Cerebellar nuclear complex (tissue), 1 donor: ENCODE results near the gene DDX31.
A peak's percentile ranks its signal among the peaks of the same experiment; 100 is the strongest.

Experiments
- DNase-seq, 2 experiments: peaks; one replicate each; lab custom pipeline; 2025; lab: John Stamatoyannopoulos, UW

Gene DDX31

DNA sequence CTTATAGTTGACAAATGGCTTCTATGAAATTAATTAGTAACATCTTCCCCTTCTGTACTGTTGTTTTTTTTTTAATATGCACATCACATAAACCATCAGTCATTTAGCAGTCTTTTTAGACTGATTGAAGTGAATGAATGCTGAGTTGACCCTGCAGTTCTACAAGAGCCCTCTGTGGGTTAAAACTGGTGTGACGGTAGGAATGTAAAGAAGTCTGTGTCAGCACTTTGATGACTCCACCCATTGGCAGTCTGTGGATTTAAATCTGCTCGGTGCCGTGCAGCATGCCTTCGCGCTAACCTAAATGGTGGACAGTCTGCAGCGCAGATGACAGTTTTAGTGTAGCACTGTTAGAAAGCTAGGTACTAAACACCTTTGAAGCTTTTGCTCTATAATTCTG, 3.6 kb upstream of the DDX31 start:
- DNase-seq: no peak

DNA sequence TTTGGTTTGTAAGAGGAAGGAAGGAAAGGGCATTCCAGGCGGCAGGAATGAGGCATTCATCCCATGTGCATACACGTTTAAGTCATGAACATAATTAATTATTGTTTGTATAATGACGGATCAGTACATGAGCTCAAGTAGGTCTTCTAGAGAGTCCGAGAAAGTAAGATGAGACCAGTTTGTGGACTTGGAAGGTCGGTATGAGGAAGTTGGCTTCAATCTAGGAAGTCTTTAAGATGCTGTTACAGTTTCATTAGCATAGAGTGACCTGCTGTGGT, 2.6 kb upstream of the DDX31 start:
- DNase-seq: no peak

DNA sequence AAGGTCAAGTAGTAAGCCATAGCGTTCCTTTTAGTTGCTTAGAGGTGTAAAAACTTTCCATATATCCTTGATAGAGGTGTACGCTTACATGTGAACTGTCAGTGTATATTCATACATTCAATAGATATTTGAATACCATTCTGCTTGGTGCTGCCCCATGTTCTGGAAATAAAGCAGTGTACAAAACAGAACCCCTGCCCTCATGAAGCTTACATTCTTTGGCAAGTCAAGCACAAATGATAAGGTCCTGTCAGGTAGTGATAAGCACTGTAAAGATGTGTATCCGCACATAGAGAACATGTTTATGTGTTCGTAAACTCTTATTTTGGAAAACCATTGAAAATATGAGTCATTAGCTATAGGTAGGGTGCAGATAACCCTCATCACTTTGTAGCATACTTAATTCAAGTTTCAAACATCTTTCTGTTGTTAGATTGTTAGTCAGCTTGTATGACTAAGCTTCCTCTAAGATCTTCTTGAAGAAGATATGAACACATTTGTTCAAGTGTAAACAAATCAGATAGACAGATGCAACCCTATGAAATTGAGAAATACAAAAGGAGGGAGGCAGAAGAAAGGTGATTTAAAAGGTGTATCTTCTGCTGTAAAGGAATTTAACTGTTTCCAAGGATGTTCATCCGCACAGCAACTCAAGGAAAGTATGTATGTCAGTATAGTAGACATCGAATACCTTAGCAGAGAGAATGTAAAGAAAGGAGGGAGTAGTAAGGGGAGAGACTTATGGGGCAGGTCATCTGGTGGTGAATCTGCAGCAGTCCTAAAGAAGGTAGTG, 2.0 kb upstream of the DDX31 start:
- no peak for DNase-seq

DNA sequence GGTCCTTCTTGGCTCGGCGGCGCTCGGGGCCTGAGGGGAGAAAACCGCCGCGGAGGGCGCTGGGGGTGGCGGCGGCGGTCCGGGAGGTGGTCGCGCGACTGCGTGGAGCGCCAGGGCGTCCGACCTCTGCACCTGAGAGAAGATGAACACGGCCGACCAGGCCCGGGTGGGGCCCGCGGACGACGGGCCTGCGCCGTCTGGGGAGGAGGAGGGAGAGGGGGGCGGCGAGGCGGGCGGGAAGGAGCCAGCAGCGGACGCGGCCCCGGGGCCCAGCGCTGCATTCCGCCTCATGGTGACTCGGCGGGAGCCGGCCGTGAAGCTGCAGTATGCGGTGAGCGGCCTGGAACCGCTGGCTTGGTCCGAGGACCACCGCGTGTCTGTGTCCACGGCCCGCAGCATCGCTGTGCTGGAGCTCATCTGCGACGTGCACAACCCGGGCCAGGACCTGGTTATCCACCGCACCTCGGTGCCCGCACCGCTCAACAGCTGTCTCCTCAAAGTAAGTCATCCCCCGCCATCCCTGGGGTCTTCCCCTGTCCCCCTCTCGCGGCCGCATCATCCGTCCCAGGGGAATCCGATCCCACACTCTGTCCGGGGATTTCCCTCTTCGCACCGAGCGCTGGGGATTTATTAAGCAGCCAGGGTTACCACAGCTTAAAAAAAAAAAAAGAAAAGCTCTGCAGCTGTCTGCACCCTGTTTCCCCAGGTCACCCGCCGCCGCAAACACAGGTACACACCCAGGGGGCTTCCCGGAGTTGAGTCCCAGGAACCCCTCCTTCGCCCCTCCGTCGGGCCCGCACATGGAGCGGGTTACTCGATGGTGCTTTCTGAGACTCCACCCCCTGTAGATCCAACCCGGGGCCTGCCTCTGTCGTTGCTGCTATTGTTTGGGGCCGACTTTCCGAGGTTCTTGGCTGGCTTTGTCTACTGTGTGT, 941 bp upstream of the DDX31 start, which contains the start of gene GTF3C4:
Gene GTF3C4 (plus strand): TSS at position 8 of the 935 bp plus-strand sequence. CDS start 135 bp downstream, at position 143.
- DNase-seq: no peak

DNA sequence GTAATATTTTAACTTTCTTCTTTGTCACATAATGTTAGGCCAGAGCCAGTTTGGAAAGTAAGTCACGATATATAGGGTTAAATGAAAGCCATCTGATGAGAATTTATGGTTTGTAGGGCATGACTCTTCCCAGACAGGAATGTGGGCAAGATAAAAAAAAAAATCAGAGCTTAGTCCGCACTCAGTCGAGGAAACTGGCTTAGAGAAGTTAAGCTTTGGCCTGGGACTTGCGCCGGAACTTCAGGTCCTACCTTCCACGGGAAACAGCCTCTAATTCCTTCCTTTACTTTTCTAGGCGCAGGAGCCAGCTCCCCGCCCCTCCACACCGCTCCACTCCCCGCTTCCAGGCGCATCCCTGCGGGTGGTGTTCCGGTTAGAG, 475 bp downstream of the DDX31 start:
- no peak for DNase-seq

DNA sequence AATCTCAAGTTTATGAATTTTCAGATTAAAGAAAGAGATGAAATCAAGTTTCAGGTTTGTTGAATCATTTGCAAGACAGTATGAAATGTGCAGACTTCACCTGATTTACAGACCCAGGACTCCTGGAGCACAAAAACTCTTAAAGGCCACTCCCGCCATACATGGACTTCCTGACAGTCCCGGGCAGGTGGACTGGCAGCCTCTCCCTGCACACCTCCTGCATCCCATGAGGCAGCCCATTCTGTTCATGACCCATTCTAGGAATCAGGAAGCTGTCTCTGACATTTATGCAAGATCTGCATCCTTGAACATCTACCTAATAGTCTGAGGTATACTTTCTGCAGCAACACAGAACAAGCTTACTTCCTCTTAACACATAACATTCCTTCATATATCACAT, 5.9 kb downstream of the DDX31 start:
- DNase-seq: no peak

DNA sequence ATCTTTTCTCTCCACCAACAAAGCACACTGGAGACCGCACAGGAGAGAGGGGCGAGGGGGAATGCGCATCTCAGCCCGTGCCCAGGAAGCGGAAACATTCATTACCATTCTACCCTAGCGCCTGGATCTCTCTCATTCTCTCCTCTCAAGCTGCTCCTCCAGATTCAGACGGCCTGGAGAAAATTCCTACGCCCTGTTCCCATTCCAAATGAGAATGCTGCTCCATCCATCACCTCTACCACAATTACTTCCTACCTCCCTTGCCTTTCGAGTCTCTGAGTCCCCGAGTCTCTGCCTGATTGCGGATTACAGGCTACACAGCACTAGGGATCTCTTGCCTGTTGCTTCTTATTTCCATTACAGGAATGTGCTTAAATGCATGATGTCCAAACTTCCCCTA, 6.7 kb downstream of the DDX31 start:
- DNase-seq: peak in 1 of 2 experiments; percentile 20

DNA sequence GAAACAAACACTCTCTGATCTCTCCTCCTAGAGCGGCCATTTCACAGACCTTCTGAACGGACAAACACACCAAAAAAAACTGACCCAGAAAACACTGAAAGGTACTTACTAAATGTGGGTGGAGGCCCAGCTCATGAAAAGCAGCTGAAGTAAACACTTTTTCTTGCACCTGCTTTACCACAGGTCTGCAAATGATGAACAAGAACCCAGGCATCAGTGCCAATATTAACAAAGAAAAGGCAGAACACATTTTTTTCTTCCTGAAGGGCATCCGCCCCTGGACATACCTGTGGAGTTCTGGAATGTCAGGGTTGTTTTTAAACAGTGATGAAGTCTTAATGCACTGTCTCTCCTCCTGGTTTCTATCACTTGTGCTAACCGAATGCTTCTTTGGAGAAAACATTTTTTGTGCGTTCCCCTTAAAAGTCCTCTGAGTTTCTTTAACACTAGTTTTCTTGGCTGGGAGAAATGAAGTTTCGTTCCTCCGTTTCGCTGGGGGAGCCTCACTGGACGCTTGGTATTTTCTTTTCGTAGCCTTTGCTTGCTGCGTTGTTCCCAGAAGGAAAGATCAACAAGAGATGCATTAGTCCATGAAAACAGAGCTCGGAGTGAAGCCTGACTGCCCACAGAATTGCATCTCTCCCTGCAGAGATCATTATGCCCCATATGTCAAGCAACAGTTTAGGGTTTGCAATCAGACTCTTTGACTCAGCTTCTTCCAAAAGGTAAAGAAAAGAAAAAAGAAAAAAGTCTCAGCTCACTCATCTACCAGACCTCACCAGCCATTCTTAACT, 7.4 kb downstream of the DDX31 start:
- peak in 1 of 2 experiments; percentile 53 for DNase-seq

DNA sequence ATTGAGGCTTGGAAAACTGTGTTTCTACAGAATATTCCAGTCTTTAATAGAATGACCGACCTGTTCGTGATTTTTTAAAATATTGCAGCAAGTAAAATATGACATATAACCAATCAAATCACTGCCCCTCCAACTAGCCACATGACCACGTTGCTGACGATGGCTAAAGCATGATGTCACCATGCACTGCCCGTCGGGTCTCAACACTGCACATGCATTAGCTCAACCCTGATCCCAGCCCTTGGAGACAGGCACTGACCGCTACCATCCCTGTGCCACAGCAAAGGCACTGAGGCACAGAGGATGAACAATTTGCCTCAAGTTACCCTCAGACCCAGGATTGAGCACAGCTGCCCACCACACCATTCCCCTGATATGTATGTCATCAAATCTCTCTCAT, 13.5 kb downstream of the DDX31 start:
- no peak for DNase-seq

DNA sequence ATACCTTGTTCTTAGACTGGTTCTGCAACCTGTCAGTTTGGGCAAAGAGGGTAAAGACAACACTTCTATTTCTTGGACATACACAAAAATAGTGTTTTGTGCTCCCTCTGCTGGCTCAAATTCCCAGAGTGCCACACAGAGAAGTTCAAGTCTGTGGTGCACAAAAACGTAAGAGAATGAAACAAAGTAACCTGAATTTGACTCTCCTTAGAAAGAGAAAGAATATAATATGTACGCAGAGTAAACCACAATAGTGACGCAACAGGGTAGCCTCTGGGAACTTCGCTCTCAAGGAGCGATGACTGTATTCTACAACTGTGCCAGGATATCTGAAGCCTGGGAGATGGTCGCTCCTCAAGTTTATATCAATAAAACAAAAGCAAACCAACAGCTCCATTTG, 18.5 kb downstream of the DDX31 start:
- DNase-seq: no peak

DNA sequence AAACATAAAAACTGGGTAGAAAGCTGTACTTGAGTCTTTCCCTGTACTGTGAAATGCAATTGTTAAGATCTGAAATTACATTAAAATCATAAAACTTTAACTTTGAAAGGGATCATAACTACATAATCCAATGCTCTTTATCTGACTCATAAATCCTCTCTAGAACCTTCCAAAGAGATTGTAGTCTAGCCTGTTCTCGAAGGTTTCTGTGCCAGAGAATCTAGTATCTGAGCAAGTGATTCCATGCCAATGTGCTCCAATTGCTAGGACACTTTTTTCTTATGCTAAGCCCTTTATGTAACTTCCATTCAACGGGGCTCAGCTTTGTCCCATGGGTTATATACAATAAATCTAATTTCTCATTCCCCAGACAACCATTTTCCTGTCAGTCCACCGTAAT, 21.1 kb downstream of the DDX31 start:
- no peak for DNase-seq

DNA sequence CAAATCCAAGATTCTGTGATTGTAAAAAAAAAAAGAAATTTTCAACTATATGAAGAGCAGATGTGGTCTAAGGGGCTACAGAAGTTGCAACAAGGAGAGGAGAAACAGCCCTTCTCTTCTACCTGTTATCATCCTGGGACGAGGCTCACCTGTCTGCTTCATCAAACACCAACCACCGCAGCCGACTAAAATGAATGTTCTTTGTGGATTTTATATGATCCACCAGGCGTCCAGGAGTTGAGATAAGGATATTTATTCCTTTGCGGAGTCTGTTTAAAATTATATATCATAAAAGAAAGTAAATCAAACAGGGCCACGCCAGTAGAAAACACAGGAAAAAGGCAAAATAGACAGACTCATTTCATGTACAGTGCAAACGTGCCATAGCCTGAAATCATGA, 21.5 kb downstream of the DDX31 start:
- no peak for DNase-seq

DNA sequence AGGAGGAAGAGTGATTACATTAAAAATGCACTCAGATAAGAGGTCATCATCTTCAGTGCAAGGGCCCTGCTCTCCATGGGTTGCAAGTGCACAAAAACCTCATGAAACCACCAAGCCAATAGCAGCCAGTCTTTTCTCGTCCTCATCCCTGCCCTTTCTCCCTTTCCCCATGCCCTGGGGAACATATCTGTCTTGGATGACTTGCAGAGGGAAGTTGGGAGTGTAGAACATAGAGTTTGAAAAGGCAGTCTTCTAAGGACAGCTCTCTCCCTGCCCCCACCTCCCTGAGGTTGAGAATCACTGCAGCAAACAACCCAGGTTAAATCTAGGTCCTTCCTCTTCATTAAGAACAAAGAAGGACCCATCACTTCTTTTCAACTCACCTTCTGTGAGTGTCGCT, 22.0 kb downstream of the DDX31 start:
- no peak for DNase-seq

DNA sequence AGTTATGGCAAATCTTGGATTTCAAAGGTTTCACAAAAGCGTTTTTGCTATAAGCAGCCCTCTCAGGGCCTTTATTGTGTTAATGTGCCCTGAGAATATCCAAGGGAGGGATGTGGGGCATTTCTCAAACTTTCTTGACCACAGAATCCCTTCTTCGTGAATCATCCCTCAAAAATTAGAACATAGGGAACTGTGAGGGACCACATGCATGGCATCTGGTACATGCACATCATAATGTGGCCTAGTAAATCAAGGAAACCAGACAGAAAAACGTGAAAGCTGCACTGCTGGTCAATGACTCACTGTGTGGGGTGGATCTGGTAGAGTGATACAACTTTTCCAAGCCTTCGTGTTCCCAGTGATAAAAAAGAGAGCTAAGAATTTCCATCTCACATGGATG, 22.4 kb downstream of the DDX31 start:
- no peak for DNase-seq

DNA sequence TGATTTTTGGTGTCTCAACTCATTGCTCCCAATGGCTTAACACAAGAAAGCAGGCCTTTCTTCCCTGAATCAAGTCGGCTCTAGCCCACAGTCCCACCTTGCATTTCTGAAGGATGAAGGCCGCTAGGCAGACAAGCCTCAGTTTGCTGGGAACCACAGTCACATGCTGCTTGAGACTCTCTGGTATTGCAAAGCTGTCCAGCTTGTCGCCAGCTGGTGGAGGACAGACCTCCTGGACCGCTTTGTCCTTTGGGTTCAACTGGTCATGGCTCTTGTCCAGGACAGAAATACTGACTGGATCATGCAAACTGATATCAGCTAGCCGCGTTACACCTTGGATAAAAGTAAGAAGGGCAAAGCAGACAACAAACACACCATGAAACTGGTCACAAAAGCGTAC, 23.1 kb downstream of the DDX31 start:
- no peak for DNase-seq

DNA sequence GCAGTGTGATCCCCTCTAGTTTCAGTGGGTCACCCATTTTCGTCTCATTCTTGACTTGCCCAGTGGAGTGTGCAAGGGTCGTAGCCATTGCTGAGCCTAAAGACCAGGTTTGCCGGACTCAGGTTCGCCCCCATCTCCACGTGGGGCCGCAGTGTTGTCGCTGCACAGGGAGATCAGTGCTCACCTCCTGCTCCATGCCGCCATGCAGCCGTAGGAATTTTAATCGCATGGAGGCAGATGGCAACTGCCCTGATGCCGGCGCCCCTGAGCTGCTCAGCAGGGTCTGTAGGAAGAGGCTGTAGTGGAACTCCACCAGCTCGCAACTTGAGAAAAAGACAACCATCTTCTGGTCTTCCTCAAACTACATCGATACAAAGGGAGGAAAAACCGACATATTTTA, 24.1 kb downstream of the DDX31 start:
- no peak for DNase-seq

DNA sequence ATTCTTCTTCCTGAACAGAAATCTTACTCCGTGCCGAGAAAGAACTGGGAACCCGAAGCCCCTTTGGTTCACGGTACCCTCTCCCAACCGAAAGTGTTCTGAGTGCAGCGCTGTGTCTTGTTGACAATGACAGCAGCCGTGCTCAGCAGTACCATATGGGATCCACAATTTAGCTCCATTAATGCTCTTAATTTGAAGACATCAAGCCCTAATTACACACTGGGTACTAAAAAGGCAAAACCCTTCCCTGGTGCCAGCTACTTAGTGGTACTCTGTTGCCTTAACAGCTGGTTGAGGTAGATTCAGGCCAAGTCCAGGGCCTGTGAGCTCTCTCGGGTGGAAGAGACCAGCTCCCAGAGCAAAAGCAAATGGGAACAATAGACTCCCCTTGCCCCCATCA, 24.5 kb downstream of the DDX31 start:
- DNase-seq: no peak

DNA sequence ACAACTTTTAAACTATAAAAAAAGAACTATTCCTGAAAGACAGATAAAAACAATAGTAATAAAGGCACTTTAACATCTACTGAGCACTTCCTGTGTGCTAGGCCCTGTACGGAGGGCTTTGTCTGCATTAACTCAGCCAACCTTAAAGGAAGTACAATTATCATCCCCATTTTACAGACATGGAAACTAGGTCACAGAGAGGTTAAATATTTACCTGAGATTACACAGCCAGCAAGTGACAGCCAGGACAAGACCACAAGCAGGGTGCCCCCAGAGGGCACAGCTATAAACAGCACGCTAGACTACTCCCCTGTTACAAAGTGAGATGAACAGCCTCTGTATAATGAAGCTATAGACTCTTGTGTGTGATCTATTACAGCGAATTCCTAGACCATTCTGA, 25.5 kb downstream of the DDX31 start:
- DNase-seq: no peak

DNA sequence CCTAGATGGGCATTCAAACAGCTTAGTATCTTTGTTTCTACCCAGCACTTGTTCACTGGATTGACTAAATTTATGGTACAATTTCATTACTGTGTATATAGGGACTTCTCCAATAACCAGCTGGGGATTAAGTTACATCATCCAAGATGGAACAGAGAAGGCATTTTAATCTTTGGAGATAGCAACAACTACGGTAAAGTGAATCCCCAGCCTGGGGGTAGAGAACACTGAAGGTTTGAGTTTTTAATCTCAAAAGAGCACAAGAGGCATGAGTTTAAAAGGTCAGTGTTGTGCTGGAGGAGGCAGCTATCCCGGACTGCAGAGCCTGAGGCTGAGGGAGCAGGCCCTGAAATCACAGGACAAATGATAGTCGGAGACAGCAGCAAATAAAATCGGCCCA, 28.6 kb downstream of the DDX31 start:
- DNase-seq: no peak

DNA sequence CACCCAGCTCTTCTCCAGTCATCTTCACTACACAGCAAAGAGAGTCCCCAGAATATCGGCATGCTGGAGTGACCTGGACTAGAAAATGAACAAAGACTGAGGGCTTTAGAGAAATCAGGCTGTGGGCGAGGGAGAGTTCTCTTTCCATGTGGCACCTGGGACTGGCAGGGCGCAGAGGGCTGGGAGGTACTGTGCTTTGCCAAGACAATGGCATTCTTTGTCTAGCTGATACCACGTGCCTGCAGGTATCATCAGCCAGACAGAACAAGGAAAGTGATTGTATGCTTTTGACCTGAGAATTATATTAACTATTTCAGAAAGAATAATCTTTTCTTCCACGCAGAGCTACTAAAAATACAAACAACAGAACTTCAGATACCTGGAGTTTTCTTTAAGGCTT, 30.5 kb downstream of the DDX31 start:
- no peak for DNase-seq

DNA sequence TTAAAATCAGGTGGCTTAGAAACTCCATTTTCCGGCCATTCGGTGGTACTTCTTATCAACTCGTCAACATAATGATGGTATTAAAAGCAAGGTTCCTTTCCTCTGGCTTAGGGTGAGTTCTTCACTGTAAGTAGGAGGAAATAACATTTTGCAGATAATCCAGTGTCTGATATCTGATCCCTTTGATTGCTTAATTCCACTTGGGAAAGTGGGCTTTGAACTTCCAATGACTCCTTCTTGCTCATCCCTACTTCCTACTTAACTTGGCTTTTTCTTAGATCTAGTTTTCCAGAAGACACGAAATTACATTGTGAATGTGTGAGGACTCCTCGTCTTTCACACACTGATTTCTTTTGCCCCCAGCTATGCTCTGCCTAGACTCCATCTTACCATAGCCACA, 31.5 kb downstream of the DDX31 start:
- DNase-seq: no peak

DNA sequence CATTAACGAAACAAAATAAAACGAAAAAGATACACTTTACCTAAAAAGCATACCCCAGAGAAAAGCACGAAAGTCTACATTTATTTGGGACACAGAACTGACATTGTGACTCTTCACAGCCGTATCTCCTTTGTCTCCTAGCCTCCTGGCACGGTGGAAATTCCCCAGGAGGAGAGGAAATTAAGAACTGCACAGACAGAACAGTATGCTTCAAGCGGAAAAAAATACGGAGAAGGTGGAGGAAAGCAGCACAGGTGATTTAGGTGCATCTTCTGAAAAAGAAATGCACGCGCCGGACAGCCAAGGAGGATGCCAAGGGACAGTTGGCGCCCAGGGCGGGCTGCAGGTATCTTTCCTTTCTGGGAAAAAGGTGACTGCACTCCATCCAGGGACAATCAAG, 32.0 kb downstream of the DDX31 start:
- peak in 1 of 2 experiments; percentile 55 for DNase-seq

DNA sequence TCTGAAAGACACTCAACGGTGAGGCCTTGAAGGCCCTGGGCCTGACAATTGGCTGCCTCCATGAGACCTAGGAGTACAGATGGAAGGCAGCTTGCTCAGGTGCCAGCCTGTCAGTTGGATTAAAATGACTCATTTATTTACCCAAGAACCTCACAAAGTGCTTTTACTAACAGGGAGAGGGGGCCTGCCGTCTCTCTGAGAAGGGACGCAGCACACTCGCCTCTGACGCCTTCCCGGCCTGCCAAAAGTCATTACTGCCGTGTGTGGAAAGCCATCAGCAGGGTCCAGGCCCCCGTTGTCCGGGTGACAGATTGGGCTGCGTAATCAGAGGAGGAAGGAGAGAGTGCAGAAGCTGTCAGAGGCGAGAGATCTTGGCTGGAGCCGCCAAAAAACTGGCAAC, 32.4 kb downstream of the DDX31 start:
- DNase-seq: peak; percentile 48 to 50
